SK-N-SH treated with all-trans-retinoic acid at 6 μM for 48 hours (cell line): ENCODE measurements around the gene ROCK2.

ENCODE experiments used
- ATAC-seq: fragments of 200-7000 bp; cut with Tn5 transposase; 3 replicates; pipeline ENCODE4 v1.9.1; 2020; ENCODE audit warnings: mild to moderate bottlenecking, moderate library complexity
- ARNTL ChIP-seq: fragments of 450-650 bp; formaldehyde crosslinking; IDR thresholded peaks from 2 replicates; pipeline ENCODE4 v1.5.0; 2020; ENCODE audit warnings: low read depth, mild to moderate bottlenecking, moderate library complexity, borderline replicate concordance
- BACH2 ChIP-seq: fragments of 250-450 bp; sonication (Bioruptor Pico); IDR thresholded peaks from 2 replicates; pipeline ENCODE4 v1.9.0; 2021; ENCODE audit warnings: mild to moderate bottlenecking, borderline replicate concordance
- ESRRG ChIP-seq: fragments of 250-450 bp; sonication (Bioruptor Pico); IDR thresholded peaks from 2 replicates; pipeline ENCODE4 v1.6.1; 2021; ENCODE audit warnings: mild to moderate bottlenecking
- GLIS3 ChIP-seq: fragments of 250-450 bp; sonication (Bioruptor Pico); IDR thresholded peaks from 2 replicates; pipeline ENCODE4 v1.5.0; 2020; ENCODE audit warnings: mild to moderate bottlenecking, moderate library complexity
- ISL1 ChIP-seq: fragments of 250-450 bp; sonication (Bioruptor Pico); IDR thresholded peaks from 2 replicates; pipeline ENCODE4 v2.1.2; 2022; ENCODE audit warnings: mild to moderate bottlenecking, moderate library complexity
- OSR1 ChIP-seq: fragments of 250-450 bp; sonication (Bioruptor Pico); IDR thresholded peaks from 2 replicates; pipeline ENCODE4 v1.8.0; 2022; ENCODE audit warnings: moderate library complexity, mild to moderate bottlenecking, inconsistent platforms
- PPARA ChIP-seq: fragments of 250-450 bp; sonication (Bioruptor Pico); IDR thresholded peaks from 2 replicates; pipeline ENCODE4 v1.5.0; 2020; ENCODE audit warnings: mild to moderate bottlenecking, borderline replicate concordance
- RARB ChIP-seq: fragments of 250-450 bp; sonication (Bioruptor Pico); IDR thresholded peaks from 2 replicates; pipeline ENCODE4 v1.8.0; 2021; ENCODE audit warnings: mild to moderate bottlenecking, moderate library complexity
- TCF4 ChIP-seq: fragments of 250-450 bp; sonication (Bioruptor Pico); IDR thresholded peaks from 2 replicates; pipeline ENCODE4 v1.8.0; 2021; ENCODE audit warnings: mild to moderate bottlenecking, moderate library complexity, borderline replicate concordance
- TOX ChIP-seq: fragments of 250-450 bp; sonication (Bioruptor Pico); IDR thresholded peaks from 2 replicates; pipeline ENCODE4 v1.8.0; 2021; ENCODE audit warnings: mild to moderate bottlenecking, moderate library complexity, borderline replicate concordance
- ZC3H10 ChIP-seq: fragments of 250-450 bp; sonication (Bioruptor Pico); IDR thresholded peaks from 2 replicates; pipeline ENCODE4 v1.5.1; 2021; ENCODE audit warnings: mild to moderate bottlenecking, moderate library complexity
- ZFP3 ChIP-seq: fragments of 250-450 bp; sonication (Bioruptor Pico); IDR thresholded peaks from 2 replicates; pipeline ENCODE4 v1.5.0; 2020; ENCODE audit warnings: mild to moderate bottlenecking, moderate library complexity
- ZNF565 ChIP-seq: fragments of 450-650 bp; formaldehyde crosslinking; conservative IDR thresholded peaks from 2 replicates; pipeline ENCODE4 v1.5.0; 2020; ENCODE audit warnings: low read depth, mild to moderate bottlenecking, moderate library complexity
- ZNF70 ChIP-seq: fragments of 450-650 bp; formaldehyde crosslinking; IDR thresholded peaks from 2 replicates; pipeline ENCODE4 v1.5.0; 2020; ENCODE audit warnings: mild to moderate bottlenecking, moderate library complexity
- ZNF8 ChIP-seq: fragments of 450-650 bp; formaldehyde crosslinking; IDR thresholded peaks from 2 replicates; pipeline ENCODE4 v1.5.0; 2020; ENCODE audit warnings: mild to moderate bottlenecking, moderate library complexity
- TF ChIP-seq, protein P1 (sequence below): fragments of 250-450 bp; sonication (Bioruptor Pico); IDR thresholded peaks from 2 replicates; pipeline ENCODE4 v1.5.1; 2021; ENCODE audit warnings: mild to moderate bottlenecking, moderate library complexity
- TF ChIP-seq, protein P2 (sequence below): fragments of 250-450 bp; sonication (Bioruptor Pico); IDR thresholded peaks from 2 replicates; pipeline ENCODE4 v1.8.0; 2020; ENCODE audit warnings: mild to moderate bottlenecking, moderate library complexity, borderline replicate concordance
- TF ChIP-seq, protein P3 (sequence below): fragments of 250-450 bp; sonication (Bioruptor Pico); IDR thresholded peaks from 2 replicates; pipeline ENCODE4 v1.5.1; 2020; ENCODE audit warnings: low read depth, mild to moderate bottlenecking, moderate library complexity
- TF ChIP-seq, protein P4 (sequence below): fragments of 250-450 bp; sonication (Bioruptor Pico); IDR thresholded peaks from 2 replicates; pipeline ENCODE4 v1.5.0; 2020; ENCODE audit warnings: mild to moderate bottlenecking, moderate library complexity

ROCK2 gene

DNA sequence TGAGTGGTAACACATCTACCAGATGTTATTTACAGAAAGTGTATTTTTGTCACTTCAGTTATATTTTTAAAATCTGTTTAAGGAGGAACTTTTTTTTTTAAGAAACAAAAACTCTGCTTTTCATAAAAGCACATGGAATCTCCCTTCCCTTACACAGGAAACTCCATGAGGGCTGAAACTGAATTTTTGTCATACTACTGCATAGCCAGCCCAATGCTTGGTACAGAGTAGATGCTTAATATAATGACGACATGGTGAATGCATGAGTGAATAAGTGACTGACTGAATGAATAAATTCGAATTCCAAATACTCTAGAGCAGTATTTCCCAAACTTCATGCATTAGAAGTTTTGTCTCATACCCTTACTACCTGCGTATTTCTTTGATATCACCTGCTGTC lies 86.5 kb downstream of the ROCK2 start:
- TF ChIP-seq RARB (CRISPR knock-in tag) (no peak), ZC3H10 (CRISPR knock-in tag) (no peak), TCF4 (no peak), ZNF70 (CRISPR knock-in tag) (no peak)
- TF ChIP-seq, protein P1, sequence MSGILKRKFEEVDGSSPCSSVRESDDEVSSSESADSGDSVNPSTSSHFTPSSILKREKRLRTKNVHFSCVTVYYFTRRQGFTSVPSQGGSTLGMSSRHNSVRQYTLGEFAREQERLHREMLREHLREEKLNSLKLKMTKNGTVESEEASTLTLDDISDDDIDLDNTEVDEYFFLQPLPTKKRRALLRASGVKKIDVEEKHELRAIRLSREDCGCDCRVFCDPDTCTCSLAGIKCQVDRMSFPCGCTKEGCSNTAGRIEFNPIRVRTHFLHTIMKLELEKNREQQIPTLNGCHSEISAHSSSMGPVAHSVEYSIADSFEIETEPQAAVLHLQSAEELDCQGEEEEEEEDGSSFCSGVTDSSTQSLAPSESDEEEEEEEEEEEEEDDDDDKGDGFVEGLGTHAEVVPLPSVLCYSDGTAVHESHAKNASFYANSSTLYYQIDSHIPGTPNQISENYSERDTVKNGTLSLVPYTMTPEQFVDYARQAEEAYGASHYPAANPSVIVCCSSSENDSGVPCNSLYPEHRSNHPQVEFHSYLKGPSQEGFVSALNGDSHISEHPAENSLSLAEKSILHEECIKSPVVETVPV, result no peak
- TF ChIP-seq, all 23 proteins: peak for 0
- ATAC-seq, result no peak

DNA sequence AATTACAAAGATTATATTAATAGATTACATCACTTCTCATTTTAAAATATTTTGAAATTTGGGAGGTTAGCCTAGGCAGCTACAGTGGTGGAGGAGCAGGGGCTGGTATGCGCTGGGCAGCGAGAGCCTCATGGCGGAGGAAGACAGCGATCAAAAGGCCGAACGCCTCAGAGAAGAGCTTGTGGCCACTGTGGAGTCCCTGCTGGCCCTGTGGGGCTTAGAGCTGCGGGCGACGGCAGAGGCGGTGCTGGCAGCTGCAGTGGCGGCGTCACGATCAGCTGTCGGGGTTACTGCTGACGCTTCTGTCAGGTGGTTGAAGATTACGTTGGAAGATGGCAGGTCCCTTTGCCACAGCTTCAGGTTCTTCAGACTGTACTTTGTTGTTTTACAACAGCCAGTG lies 87.4 kb downstream of the ROCK2 start:
- ATAC-seq, result no peak
- no peak for TF ChIP-seq OSR1 (CRISPR knock-in tag)
- TF ChIP-seq, protein P2, sequence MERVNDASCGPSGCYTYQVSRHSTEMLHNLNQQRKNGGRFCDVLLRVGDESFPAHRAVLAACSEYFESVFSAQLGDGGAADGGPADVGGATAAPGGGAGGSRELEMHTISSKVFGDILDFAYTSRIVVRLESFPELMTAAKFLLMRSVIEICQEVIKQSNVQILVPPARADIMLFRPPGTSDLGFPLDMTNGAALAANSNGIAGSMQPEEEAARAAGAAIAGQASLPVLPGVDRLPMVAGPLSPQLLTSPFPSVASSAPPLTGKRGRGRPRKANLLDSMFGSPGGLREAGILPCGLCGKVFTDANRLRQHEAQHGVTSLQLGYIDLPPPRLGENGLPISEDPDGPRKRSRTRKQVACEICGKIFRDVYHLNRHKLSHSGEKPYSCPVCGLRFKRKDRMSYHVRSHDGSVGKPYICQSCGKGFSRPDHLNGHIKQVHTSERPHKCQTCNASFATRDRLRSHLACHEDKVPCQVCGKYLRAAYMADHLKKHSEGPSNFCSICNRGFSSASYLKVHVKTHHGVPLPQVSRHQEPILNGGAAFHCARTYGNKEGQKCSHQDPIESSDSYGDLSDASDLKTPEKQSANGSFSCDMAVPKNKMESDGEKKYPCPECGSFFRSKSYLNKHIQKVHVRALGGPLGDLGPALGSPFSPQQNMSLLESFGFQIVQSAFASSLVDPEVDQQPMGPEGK (CRISPR knock-in tag), result no peak
- TF ChIP-seq ISL1 (CRISPR knock-in tag), result no peak
- no peak for TF ChIP-seq ARNTL
- TF ChIP-seq, protein P3, sequence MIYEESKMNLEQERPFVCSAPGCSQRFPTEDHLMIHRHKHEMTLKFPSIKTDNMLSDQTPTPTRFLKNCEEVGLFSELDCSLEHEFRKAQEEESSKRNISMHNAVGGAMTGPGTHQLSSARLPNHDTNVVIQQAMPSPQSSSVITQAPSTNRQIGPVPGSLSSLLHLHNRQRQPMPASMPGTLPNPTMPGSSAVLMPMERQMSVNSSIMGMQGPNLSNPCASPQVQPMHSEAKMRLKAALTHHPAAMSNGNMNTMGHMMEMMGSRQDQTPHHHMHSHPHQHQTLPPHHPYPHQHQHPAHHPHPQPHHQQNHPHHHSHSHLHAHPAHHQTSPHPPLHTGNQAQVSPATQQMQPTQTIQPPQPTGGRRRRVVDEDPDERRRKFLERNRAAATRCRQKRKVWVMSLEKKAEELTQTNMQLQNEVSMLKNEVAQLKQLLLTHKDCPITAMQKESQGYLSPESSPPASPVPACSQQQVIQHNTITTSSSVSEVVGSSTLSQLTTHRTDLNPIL (CRISPR knock-in tag), result no peak
- no peak for TF ChIP-seq BACH2 (CRISPR knock-in tag)
- TF ChIP-seq TOX (CRISPR knock-in tag), result no peak
- TF ChIP-seq PPARA (CRISPR knock-in tag), result no peak
- TF ChIP-seq RARB (CRISPR knock-in tag), result no peak
- TF ChIP-seq, protein P4, sequence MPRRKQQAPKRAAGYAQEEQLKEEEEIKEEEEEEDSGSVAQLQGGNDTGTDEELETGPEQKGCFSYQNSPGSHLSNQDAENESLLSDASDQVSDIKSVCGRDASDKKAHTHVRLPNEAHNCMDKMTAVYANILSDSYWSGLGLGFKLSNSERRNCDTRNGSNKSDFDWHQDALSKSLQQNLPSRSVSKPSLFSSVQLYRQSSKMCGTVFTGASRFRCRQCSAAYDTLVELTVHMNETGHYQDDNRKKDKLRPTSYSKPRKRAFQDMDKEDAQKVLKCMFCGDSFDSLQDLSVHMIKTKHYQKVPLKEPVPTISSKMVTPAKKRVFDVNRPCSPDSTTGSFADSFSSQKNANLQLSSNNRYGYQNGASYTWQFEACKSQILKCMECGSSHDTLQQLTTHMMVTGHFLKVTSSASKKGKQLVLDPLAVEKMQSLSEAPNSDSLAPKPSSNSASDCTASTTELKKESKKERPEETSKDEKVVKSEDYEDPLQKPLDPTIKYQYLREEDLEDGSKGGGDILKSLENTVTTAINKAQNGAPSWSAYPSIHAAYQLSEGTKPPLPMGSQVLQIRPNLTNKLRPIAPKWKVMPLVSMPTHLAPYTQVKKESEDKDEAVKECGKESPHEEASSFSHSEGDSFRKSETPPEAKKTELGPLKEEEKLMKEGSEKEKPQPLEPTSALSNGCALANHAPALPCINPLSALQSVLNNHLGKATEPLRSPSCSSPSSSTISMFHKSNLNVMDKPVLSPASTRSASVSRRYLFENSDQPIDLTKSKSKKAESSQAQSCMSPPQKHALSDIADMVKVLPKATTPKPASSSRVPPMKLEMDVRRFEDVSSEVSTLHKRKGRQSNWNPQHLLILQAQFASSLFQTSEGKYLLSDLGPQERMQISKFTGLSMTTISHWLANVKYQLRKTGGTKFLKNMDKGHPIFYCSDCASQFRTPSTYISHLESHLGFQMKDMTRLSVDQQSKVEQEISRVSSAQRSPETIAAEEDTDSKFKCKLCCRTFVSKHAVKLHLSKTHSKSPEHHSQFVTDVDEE (CRISPR knock-in tag), result no peak
- TF ChIP-seq ZNF70 (CRISPR knock-in tag), result no peak
- TF ChIP-seq, protein P1, result no peak
- no peak for TF ChIP-seq ESRRG (CRISPR knock-in tag)

DNA sequence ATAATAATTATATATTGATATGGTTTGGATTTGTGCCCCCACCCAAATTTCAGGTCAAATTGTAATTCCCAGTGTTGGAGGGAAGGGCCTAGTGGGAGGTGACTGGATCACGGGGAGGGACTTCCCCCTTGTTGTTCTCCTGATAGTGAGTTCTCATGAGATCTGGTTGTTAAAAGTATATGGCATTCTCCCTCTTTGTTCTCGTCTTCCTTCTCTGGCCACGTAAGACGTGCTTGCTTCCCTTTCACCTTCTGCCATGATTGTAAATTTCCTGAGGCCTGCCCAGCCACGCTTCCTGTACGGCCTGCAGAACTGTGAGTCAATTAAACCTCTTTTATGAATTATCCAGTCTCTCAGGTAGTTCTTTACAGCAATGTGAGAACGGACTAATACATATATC lies 88.3 kb downstream of the ROCK2 start:
- no peak for ATAC-seq
- TF ChIP-seq ZFP3 (CRISPR knock-in tag) (no peak), PPARA (CRISPR knock-in tag) (no peak), ZNF565 (CRISPR knock-in tag) (no peak), TOX (CRISPR knock-in tag) (no peak), ARNTL (no peak), ZNF8 (CRISPR knock-in tag) (no peak), GLIS3 (CRISPR knock-in tag) (no peak), ZC3H10 (CRISPR knock-in tag) (no peak), RARB (CRISPR knock-in tag) (no peak)
- TF ChIP-seq, protein P1, result no peak
- TF ChIP-seq, protein P2 (CRISPR knock-in tag), result no peak
